8988T (cell line): ENCODE measurements around the gene CDH22.

Source experiments
- DNase-seq: peaks from one replicate; pipeline ENCODE4 v3.0.0; 2011

Gene CDH22

DNA sequence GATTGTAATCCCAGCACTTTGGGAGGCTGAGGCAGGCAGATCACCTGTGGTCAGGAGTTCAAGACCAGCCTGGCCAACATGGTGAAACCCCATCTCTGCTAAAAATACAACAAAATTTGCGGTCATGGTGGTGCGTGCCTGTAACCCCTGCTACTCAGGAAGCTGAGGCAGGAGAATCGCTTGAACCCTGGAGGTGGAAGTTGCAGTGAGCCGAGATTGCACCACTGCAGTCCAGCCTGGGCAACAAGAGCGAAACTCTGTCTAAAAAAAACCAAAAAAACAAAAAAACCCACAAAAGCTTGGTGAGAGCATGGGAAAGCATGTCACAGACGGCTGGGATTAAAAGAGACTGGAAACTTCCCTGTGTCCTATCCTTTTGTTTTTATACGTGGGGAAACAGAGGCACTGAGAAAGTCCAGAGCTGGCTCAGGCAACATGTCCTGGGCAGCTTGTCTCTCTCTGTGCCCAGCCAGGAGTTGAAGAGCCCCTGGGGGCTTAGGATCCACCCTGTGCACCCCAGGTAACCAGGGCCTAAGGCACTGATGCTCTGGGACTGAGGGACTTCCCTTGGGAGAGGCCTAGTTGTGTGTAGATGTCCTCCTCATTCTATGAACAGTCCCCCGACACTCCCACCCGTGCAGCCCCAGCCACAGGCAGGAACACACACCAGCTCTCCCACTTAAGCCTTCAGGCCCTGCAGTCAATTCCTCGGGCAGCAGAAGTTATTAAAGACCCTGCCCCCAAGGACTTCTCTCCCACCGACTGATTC, 174.2 kb downstream of the CDH22 start:
- DNase-seq, result no peak

DNA sequence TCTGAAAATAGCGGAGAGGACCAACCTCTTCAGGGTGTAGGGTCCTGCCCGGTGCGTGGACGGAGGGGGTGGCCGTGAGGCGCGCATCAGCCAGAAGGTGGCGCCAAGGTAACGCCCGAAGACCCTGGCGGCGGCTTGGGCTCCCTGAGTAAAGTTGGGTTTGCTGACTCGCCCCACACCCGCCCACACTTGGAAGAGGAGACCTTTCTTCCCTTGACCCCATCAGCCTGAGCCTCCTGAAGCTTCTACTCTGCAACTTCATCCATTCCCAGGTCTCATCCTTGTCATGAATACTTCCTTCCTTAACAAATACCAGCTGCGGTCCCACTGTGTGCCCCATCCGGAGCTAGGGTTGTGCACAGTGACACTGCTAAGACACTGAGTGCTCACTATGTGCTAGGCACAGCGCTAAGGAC, 175.6 kb downstream of the CDH22 start:
- DNase-seq, result peak; percentile 86

DNA sequence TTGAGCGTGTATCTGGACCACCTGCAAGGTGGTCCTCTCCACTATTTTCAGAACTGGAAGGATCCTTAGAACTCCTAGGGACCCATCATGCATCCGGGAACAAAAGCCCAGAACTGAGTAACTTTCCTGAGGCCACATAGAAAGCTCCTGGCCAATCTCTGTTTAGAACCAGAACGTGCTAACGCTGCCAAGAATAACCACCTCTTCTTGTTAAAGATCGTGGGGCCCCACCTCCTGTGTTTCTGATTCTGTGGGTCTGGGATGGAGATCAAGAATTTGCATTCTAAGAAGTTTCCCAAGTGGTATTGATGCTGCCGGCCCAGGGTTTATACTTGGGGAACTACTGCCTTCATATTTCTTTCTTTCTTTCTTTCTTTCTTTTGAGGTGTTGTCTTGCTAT, 176.9 kb downstream of the CDH22 start:
- no peak for DNase-seq

DNA sequence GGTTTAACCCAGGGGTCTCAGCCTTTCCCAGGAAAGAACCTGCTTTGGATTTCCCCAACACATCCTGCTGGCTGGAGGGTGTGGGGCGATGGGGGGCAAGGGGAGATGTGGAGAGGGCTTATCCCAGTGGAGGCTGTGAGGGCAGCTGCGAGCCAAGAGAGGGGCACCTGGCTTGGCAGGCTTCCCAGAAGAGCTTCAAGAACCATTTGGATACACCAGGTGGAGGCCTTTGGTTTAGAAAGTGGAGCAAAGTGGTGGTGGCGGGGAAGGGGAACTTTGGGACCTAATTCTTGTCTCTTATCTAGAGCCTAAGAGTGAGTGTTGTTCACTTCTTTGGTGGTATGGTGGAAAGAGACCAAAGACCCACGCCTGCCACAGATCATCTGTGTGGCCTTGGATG, 177.8 kb downstream of the CDH22 start:
- DNase-seq, result no peak

DNA sequence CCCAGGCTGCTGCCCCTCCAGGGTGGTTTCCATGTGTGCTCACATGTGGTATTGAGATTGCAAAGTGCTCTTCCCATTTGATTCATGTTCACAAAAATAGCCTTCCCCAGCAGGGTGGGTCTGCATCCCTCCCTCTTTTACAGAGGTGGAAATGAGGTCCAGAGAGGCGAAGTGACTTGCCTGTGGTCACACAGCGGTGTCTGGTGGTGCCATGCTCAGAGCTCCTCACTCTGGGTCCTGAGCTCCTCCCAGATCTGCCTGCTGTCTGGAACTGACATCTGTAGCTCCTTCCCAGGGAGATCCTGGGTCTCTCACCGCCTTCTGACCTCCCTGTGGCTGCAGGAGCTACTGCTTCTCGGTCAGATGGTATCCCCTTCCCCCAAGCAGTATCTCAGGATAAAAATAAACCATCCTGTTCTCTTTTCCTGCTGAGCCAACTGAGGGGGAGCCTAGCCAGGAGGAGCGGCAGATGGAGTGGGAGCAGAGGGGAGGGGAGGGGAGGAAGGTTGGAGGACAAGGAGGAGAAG, 178.3 kb downstream of the CDH22 start:
- DNase-seq, result no peak

DNA sequence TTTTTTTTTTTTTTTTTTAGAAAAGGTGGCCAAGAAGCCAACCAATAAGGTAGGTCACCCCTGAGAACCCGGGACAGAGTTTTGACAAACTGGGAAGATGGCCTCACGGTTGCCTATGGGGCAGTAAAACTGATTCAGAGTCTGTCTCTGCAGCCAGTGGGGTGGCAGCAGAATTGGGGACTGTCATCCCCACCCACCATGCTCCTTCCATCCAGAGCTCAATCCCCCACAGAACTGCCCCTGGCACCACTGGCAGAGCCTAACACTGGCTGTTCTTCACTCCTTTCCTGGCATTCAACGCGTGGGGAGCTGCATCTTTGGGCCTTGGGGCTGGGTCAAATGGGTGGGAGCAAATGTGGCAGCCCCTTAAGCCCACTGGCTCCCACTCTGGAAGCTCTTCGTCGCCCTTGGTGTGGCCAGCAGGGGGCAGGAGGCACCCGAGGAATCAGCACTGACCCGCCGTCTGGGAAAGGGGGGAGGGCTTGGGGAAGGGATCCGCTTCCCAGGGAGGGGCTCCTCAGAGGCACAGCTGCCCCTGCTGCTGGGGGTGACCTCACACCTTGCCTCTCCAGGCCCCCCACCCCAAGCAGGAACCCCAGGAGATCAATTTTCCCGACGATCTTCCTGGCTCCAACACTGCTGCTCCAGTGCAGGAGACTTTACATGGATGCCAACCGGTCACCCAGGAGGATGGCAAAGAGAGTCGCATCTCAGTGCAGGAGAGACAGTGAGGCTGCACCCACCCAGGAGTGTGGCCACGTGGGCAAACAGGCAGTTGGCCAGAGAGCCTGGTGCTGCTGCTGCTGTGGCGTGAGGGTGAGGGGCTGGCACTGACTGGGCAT, 179.8 kb downstream of the CDH22 start:
- DNase-seq, result peak; percentile 69

DNA sequence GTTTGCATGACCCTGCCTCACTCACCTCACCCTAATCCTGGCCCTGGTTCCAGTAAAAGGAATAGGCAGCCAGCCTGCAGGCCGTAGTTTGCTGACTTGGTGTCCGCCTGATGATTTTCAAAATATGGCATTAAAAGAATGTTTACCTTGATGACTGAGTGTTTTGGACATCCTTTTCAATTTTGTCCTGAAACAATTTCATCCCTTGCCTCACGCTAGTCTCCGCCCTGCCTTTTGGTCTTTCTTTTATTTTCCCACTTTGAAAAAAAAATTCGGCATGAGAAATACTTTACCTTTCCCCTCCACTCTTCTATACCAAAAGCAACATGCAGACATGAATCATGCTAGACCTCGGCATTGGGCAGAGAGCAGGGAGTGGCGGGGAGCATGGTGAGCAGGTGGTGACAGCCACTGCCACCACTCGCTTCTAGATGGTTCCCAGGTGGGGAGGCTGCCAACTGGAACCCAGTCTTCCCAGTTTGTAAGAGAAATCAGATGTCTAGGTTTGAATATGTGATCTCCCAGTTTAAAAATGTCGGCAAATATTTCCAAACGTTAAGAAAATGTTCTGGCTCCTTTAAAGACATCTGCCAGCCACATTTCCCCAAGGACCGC, 180.8 kb downstream of the CDH22 start:
- DNase-seq, result no peak

DNA sequence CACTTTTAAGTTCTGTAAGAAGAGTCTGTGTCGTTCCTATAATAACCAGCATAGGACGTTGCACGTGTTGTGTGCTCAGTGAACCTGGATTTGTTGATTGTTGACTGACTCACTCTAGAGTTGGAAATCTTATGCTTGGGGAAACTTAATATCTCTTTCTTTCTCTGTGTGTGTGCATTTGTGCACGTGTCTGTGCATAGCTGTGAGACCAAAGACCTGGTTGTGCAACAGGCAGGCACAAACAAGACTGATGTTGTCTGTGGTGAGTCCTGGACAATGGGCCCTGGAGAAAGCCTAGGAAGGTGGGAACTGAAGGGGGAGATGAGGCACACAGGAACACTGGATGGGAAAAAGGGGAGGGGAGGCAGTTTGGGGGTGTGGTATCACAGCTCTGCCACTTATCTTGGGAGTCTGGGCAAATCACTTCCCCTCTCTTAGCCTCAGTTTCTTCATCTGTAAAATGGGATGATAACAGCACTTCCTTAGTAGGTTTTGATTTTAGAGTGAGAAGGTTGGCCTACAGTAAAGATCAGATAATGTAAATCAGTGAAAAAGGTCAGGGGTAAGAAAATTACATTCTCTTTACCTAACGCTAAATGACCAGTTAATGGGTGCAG, 181.8 kb downstream of the CDH22 start:
- no peak for DNase-seq
